Tibial nerve (tissue), 4 donors: ENCODE data around the gene MAP2K2. TPM values are rescaled to one million over a fixed set of nuclear protein-coding genes. Genes with fewer than 3 reads are reported as not detected.

Experiments
- DNase-seq, 2 donors: peaks; one replicate each; pipeline ENCODE4 v3.0.0-alpha.2; 2019; ENCODE audit warnings: low spot score in 2 of 2
- H3K27ac ChIP-seq, 4 donors: fragments of 200-600 bp; sonication (generic) in 3 of 4; one replicate each; pipeline ENCODE4 v1.5.1; 2017 to 2019; ENCODE audit warnings: mild to moderate bottlenecking in 1 of 4
- H3K27me3 ChIP-seq, 2 donors: fragments of 200-600 bp; sonication (generic) in 1 of 2; one replicate each; pipeline versions ENCODE4 v1.5.1 to v1.6.0; 2017 to 2019
- H3K36me3 ChIP-seq, 3 donors: fragments of 200-600 bp; sonication (generic); one replicate each; pipeline ENCODE4 v1.5.1; 2018 to 2019
- H3K4me1 ChIP-seq, 4 donors: fragments of 200-600 bp; sonication (generic) in 3 of 4; one replicate each; pipeline ENCODE4 v1.5.1; 2017 to 2019
- H3K4me3 ChIP-seq, 4 donors: fragments of 200-600 bp; sonication (generic) in 3 of 4; one replicate each; pipeline ENCODE4 v1.5.1; 2017 to 2019; ENCODE audit warnings: mild to moderate bottlenecking in 1 of 4, moderate library complexity in 1 of 4
- H3K9me3 ChIP-seq, 4 donors: fragments of 200-600 bp; sonication (generic) in 3 of 4; one replicate each; pipeline ENCODE4 v1.5.1; 2017 to 2019
- CTCF ChIP-seq, 5 experiments: fragments of 200-600 bp in 3 of 5; fragments of 450-650 bp in 2 of 5; sonication (generic) in 3 of 5; IDR thresholded peaks; one replicate each; pipeline ENCODE4 v1.5.1; 2016 to 2019; ENCODE audit warnings: antibody characterized with exemption in 5 of 5, mild to moderate bottlenecking in 3 of 5, moderate library complexity in 2 of 5
- EP300 ChIP-seq, 2 donors: sonication (generic); formaldehyde crosslinking; IDR thresholded peaks; one replicate each; pipeline ENCODE4 v1.6.1; 2017; ENCODE audit warnings: antibody characterized with exemption in 2 of 2, mild to moderate bottlenecking in 1 of 2
- POLR2A ChIP-seq, 2 donors: fragments of 450-650 bp; IDR thresholded peaks; one replicate each; pipeline ENCODE4 v1.6.1; 2017; ENCODE audit warnings: antibody characterized with exemption in 2 of 2, mild to moderate bottlenecking in 2 of 2, moderate library complexity in 2 of 2
- WGBS, 2 donors: methylation state at CpG; one replicate each; pipeline ENCODE4 v1.1.5; 2018; 5-methylcytosine and 5-hydroxymethylcytosine counted together
- total RNA-seq, 4 donors: library from RNA; depleted of rRNA; stranded (reverse); fragments of >200 nt; gene quantifications; one replicate each; pipeline ENCODE4 v1.1.0, GENCODE V29; 2016

Gene MAP2K2
- total RNA-seq, 4 donors from 2014 or later = 36.9 to 128 (median 75.0) TPM

GRCh38 chr19:4094761-4095487 lies 29.0 kb downstream of the MAP2K2 start:
- DNase-seq = no peak
- Histone ChIP-seq H3K27ac (no peak overlapping the region), H3K36me3 (peaks cover 0 to 93% (median 5%) of the 10 kb centered on the region in 3 donors)

GRCh38 chr19:4094291-4094690 lies 29.6 kb downstream of the MAP2K2 start:
- WGBS, 2 donors = 84 to 100% methylated on average over 4 to 12 of the region's 19 CpGs
- no peak for DNase-seq
- Histone ChIP-seq H3K9me3 (no peaks in the 10 kb centered on the region), H3K36me3 (peaks cover 0 to 93% (median 5%) of the 10 kb centered on the region in 3 donors), H3K27ac (no peak overlapping the region), H3K27me3 (no peaks in the 10 kb centered on the region), H3K4me3 (no peak overlapping the region), H3K4me1 (peaks cover 0 to 13% (median 0%) of the 10 kb centered on the region in 4 donors)
- no peak for TF ChIP-seq EP300 (IDR thresholded peaks at IDR 0.05)
- TF ChIP-seq CTCF (IDR thresholded peaks at IDR 0.05) = no peak
- TF ChIP-seq POLR2A (IDR thresholded peaks at IDR 0.05) = no peak

More at GRCh38 chr19:4094761-4095487, 29.0 kb downstream of the MAP2K2 start:
- WGBS, 2 donors = 69 to 84% methylated on average over 16 to 28 of the region's 35 CpGs
- TF ChIP-seq CTCF (IDR thresholded peaks at IDR 0.05) (no peak), POLR2A (IDR thresholded peaks at IDR 0.05) (no peak), EP300 (IDR thresholded peaks at IDR 0.05) (no peak)
- Histone ChIP-seq H3K9me3 (no peaks in the 10 kb centered on the region), H3K27me3 (no peaks in the 10 kb centered on the region), H3K4me3 (no peak overlapping the region), H3K4me1 (peaks cover 0 to 13% (median 0%) of the 10 kb centered on the region in 4 donors)

GRCh38 chr19:4093643-4094175 lies 30.2 kb downstream of the MAP2K2 start:
- TF ChIP-seq EP300 (IDR thresholded peaks at IDR 0.05) (no peak), POLR2A (IDR thresholded peaks at IDR 0.05) (no peak), CTCF (IDR thresholded peaks at IDR 0.05) (no peak)
- Histone ChIP-seq H3K27ac (no peak overlapping the region), H3K4me3 (no peak overlapping the region), H3K9me3 (no peaks in the 10 kb centered on the region), H3K36me3 (peaks cover 0 to 90% (median 5%) of the 10 kb centered on the region in 3 donors), H3K4me1 (peaks cover 0 to 13% (median 0%) of the 10 kb centered on the region in 4 donors), H3K27me3 (no peaks in the 10 kb centered on the region)
- WGBS, 2 donors = 86 to 92% methylated on average over 18 of the region's 18 CpGs
- DNase-seq = no peak

- Histone ChIP-seq H3K4me3 (no peak overlapping the region), H3K9me3 (no peaks in the 10 kb centered on the region), H3K36me3 (peaks cover 0 to 72% (median 5%) of the 10 kb centered on the region in 3 donors), H3K27ac (peak overlapping the region in 1 of 4 donors; percentile 30), H3K27me3 (no peaks in the 10 kb centered on the region), H3K4me1 (peaks cover 0 to 15% (median 0%) of the 10 kb centered on the region in 4 donors)
- 82 to 84% methylated on average over 50 to 52 of the region's 52 CpGs for WGBS, 2 donors
- no peak for TF ChIP-seq EP300 (IDR thresholded peaks at IDR 0.05)
- TF ChIP-seq POLR2A (IDR thresholded peaks at IDR 0.05) = no peak
- TF ChIP-seq CTCF (IDR thresholded peaks at IDR 0.05) = no peak
- no peak for DNase-seq
Measured at GRCh38 chr19:4090356-4091220, 33.3 kb downstream of the MAP2K2 start.
